Activated naive CD4-positive, alpha-beta T cell treated with anti-CD3 and anti-CD28 coated beads, Interleukin-2, amount 10 ng/mL, durations not matched to agents 7 days and 5 days (primary cell): ENCODE measurements around the gene SETBP1.

Source experiments
- CTCF ChIA-PET: fragments of 350-600 bp; sonication (Branson Sonifier 250); formaldehyde crosslinking; loops from one replicate; lab custom pipeline; 2021; ENCODE audit warnings: antibody characterized with exemption; lab: Charles Lee
- DNase-seq: peaks from one replicate; pipeline ENCODE4 v3.0.0-alpha.2; 2020
- H3K27ac Mint-ChIP-seq: one replicate; pipeline ENCODE4 v1.8.0; 2021; ENCODE audit warnings: mild to moderate bottlenecking, moderate library complexity, mixed read lengths
- H3K27me3 Mint-ChIP-seq: one replicate; pipeline ENCODE4 v1.8.0; 2021; ENCODE audit warnings: mild to moderate bottlenecking, mixed read lengths
- H3K36me3 Mint-ChIP-seq: one replicate; pipeline ENCODE4 v1.8.0; 2021; ENCODE audit warnings: mixed read lengths
- H3K4me1 Mint-ChIP-seq: one replicate; pipeline ENCODE4 v1.8.0; 2021; ENCODE audit warnings: mixed read lengths
- H3K4me3 Mint-ChIP-seq: one replicate; pipeline ENCODE4 v1.8.0; 2021; ENCODE audit warnings: mild to moderate bottlenecking, moderate library complexity, mixed read lengths
- H3K9me3 Mint-ChIP-seq: one replicate; pipeline ENCODE4 v1.8.0; 2021; ENCODE audit warnings: mixed read lengths

The SETBP1 gene

GRCh38 chr18:44869533-44869932 lies 188.8 kb downstream of the SETBP1 start:
- Mint-ChIP-seq H3K9me3 (no peaks in the 10 kb centered on the region), H3K36me3 (no peaks in the 10 kb centered on the region), H3K27ac (no peak overlapping the region), H3K4me3 (no peak overlapping the region), H3K4me1 (no peaks in the 10 kb centered on the region), H3K27me3 (peaks cover 4% of the 10 kb centered on the region)
- CTCF ChIA-PET, result no interaction called here
- DNase-seq, result no peak

GRCh38 chr18:44870631-44871502 lies 190.2 kb downstream of the SETBP1 start:
- Mint-ChIP-seq H3K4me1 (no peaks in the 10 kb centered on the region), H3K9me3 (no peaks in the 10 kb centered on the region), H3K27ac (no peak overlapping the region), H3K36me3 (no peaks in the 10 kb centered on the region), H3K4me3 (no peak overlapping the region), H3K27me3 (no peaks in the 10 kb centered on the region)
- CTCF ChIA-PET, result no interaction called here
- DNase-seq, result no peak

DNA sequence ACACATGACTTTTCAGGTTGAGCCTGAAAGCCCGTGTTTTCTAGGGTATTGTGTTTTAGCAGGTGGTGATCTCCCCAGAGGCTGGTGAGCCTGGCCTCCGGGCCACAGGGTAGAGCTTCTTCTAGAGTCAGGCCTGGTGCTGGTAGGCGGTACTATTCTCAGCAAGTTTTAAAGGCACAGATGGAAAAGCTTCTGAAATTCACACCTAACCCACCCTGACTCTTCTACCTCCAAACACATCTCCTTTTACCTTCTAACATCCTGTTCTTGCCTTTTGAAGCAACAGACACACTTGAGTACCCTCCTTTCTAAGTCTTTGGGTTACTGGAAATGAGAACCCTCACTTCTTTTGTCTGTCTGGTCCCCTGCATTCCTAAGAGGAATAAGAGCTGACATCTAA lies 191.1 kb downstream of the SETBP1 start:
- Mint-ChIP-seq H3K27ac (no peak overlapping the region), H3K9me3 (no peaks in the 10 kb centered on the region), H3K27me3 (peaks cover 4% of the 10 kb centered on the region), H3K36me3 (no peaks in the 10 kb centered on the region), H3K4me1 (no peaks in the 10 kb centered on the region), H3K4me3 (no peak overlapping the region)
- CTCF ChIA-PET, result no interaction called here
- DNase-seq, result no peak

DNA sequence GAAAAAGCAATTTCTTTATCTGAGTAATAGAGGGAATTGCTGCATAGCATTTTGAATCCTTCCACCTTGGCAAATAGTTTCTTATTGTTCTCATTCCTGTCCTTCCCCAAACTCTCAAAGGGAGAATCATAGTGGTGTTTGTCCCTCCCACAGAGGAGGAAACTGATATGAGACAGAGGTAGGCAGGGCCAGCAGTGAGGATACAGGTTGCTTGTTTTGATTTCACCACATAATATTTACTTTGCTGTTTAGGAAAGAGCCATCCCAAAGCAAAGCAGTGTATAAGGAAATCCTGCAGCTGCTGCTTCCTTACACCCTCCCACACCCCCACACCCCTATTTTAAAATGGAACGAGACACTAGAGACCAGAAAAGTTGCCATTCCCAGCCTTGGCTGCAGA lies 195.3 kb downstream of the SETBP1 start:
- no peaks in the 10 kb centered on the region for H3K9me3 Mint-ChIP-seq
- no peaks in the 10 kb centered on the region for H3K36me3 Mint-ChIP-seq
- CTCF ChIA-PET, result no interaction called here
- H3K27ac Mint-ChIP-seq, result no peak overlapping the region
- no peaks in the 10 kb centered on the region for H3K4me1 Mint-ChIP-seq
- DNase-seq, result no peak
- H3K27me3 Mint-ChIP-seq, result peaks cover 15% of the 10 kb centered on the region
- no peak overlapping the region for H3K4me3 Mint-ChIP-seq

GRCh38 chr18:44876755-44877154 lies 196.1 kb downstream of the SETBP1 start:
- Mint-ChIP-seq H3K27me3 (peaks cover 23% of the 10 kb centered on the region), H3K4me3 (no peak overlapping the region), H3K36me3 (no peaks in the 10 kb centered on the region), H3K4me1 (no peaks in the 10 kb centered on the region), H3K27ac (no peak overlapping the region), H3K9me3 (no peaks in the 10 kb centered on the region)
- CTCF ChIA-PET, result no interaction called here
- DNase-seq, result no peak

GRCh38 chr18:44878335-44878734 lies 197.6 kb downstream of the SETBP1 start:
- H3K27me3 Mint-ChIP-seq, result peaks cover 23% of the 10 kb centered on the region
- no peaks in the 10 kb centered on the region for H3K4me1 Mint-ChIP-seq
- no peak overlapping the region for H3K4me3 Mint-ChIP-seq
- CTCF ChIA-PET, result interaction anchor here (0.7 kb wide), 1 partner anchor 733 kb away, joined by 3 read pairs; no protein-coding TSS in a partner anchor
- no peak overlapping the region for H3K27ac Mint-ChIP-seq
- no peaks in the 10 kb centered on the region for H3K36me3 Mint-ChIP-seq
- DNase-seq, result no peak
- H3K9me3 Mint-ChIP-seq, result no peaks in the 10 kb centered on the region

GRCh38 chr18:44880170-44880569 lies 199.5 kb downstream of the SETBP1 start:
- Mint-ChIP-seq H3K27me3 (peaks cover 23% of the 10 kb centered on the region), H3K36me3 (no peaks in the 10 kb centered on the region), H3K27ac (no peak overlapping the region), H3K4me3 (no peak overlapping the region), H3K4me1 (no peaks in the 10 kb centered on the region), H3K9me3 (no peaks in the 10 kb centered on the region)
- CTCF ChIA-PET, result no interaction called here
- DNase-seq, result no peak

DNA sequence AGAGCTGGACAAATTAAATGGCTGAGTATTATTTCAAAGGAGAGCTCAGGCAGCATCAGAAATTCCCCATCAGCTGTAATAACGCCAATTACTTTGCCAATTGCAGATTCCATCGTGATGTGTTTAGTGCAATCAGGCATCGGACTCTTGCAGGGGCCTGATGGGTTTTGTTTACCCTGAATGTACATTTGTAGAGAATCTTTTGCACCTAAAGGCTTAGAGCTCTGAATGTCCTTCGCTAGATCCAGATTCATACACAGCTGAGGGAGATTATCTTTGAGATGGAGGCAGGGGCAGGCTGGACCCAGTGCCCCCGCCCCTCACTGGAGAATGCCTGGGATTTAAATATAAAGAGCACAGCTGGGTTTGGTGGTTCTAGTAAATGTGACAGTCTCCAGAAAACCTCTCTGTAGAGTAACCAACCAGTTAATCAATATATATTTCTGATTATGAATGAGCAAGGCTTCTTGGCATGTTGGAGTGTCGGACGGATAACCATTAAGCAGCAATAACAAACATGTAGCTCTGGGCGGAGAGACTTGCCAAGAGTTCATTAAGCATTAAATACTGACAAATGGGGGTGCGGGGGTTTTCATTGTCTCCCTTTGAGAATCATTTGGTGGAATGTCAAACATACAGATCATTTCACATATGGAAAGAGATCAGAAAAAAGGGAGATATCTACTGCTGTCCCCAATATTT lies 200.9 kb downstream of the SETBP1 start:
- no peak overlapping the region for H3K4me3 Mint-ChIP-seq
- no peaks in the 10 kb centered on the region for H3K36me3 Mint-ChIP-seq
- H3K9me3 Mint-ChIP-seq, result no peaks in the 10 kb centered on the region
- no peak for DNase-seq
- CTCF ChIA-PET, result no interaction called here
- no peak overlapping the region for H3K27ac Mint-ChIP-seq
- H3K4me1 Mint-ChIP-seq, result no peaks in the 10 kb centered on the region
- peaks cover 21% of the 10 kb centered on the region for H3K27me3 Mint-ChIP-seq

- DNase-seq, result no peak
- Mint-ChIP-seq H3K36me3 (no peaks in the 10 kb centered on the region), H3K27ac (no peak overlapping the region), H3K9me3 (no peaks in the 10 kb centered on the region), H3K27me3 (peaks cover 17% of the 10 kb centered on the region), H3K4me1 (no peaks in the 10 kb centered on the region), H3K4me3 (no peak overlapping the region)
- CTCF ChIA-PET, result no interaction called here
Measured at GRCh38 chr18:44882163-44882868, 201.6 kb downstream of the SETBP1 start.

- no peak for DNase-seq
- no peaks in the 10 kb centered on the region for H3K4me1 Mint-ChIP-seq
- H3K9me3 Mint-ChIP-seq, result no peaks in the 10 kb centered on the region
- no peaks in the 10 kb centered on the region for H3K36me3 Mint-ChIP-seq
- CTCF ChIA-PET, result no interaction called here
- no peak overlapping the region for H3K4me3 Mint-ChIP-seq
- H3K27me3 Mint-ChIP-seq, result peaks cover 15% of the 10 kb centered on the region
- no peak overlapping the region for H3K27ac Mint-ChIP-seq
Measured at GRCh38 chr18:44883671-44884070, 203.0 kb downstream of the SETBP1 start.

- Mint-ChIP-seq H3K27me3 (peaks cover 12% of the 10 kb centered on the region), H3K9me3 (no peaks in the 10 kb centered on the region), H3K4me1 (no peaks in the 10 kb centered on the region), H3K27ac (no peak overlapping the region), H3K36me3 (no peaks in the 10 kb centered on the region), H3K4me3 (no peak overlapping the region)
- no peak for DNase-seq
- CTCF ChIA-PET, result no interaction called here
Measured at GRCh38 chr18:44884431-44884830, 203.7 kb downstream of the SETBP1 start.

DNA sequence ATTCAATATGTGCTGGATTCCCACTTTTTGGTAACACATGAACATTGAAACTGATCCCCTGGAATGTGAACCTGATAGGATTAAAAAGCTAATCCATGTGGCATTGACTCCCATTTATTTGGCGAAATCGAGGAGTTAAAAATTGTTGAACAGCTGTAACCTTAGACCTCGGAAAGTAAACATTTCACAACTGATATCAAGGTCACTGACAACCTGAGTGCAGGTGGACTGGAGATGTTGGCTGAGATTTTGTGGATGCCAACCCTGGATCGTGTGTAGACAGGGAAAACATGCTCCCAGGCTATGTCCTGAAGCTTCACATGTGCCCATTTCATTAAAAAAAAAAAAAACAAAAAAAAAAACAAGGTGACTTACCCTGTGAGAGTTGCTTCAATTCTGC lies 204.8 kb downstream of the SETBP1 start:
- no peaks in the 10 kb centered on the region for H3K9me3 Mint-ChIP-seq
- no peak overlapping the region for H3K4me3 Mint-ChIP-seq
- no peak for DNase-seq
- no peaks in the 10 kb centered on the region for H3K4me1 Mint-ChIP-seq
- peaks cover 9% of the 10 kb centered on the region for H3K27me3 Mint-ChIP-seq
- no peaks in the 10 kb centered on the region for H3K36me3 Mint-ChIP-seq
- no peak overlapping the region for H3K27ac Mint-ChIP-seq
- CTCF ChIA-PET, result no interaction called here

DNA sequence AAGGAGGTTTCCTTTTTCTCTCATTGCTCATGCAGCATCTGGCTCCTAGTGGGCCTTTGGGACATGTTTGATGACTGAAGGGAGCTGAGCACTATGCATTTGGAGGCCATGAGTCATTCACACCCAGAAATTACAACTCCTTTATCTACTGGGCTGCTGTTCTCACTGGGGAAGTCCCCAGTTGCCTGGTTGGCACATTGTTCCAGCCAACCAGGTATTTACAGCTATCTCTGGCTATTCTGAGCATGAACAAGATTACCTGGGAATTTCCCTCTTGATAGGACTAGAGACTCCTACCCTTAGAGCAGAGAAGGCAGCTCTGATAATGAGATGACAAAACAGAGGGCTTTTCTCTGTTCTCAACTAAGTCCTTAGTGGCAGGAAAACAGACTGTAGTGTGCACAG lies 206.5 kb downstream of the SETBP1 start:
- Mint-ChIP-seq H3K27me3 (no peaks in the 10 kb centered on the region), H3K4me3 (no peak overlapping the region), H3K36me3 (no peaks in the 10 kb centered on the region), H3K4me1 (no peaks in the 10 kb centered on the region), H3K9me3 (no peaks in the 10 kb centered on the region), H3K27ac (no peak overlapping the region)
- CTCF ChIA-PET, result no interaction called here
- no peak for DNase-seq

- Mint-ChIP-seq H3K36me3 (no peaks in the 10 kb centered on the region), H3K27me3 (no peaks in the 10 kb centered on the region), H3K27ac (no peak overlapping the region), H3K9me3 (no peaks in the 10 kb centered on the region), H3K4me3 (no peak overlapping the region), H3K4me1 (peaks cover 11% of the 10 kb centered on the region)
- CTCF ChIA-PET, result no interaction called here
- DNase-seq, result no peak
Measured at GRCh38 chr18:44889111-44889510, 208.4 kb downstream of the SETBP1 start.
